PC-3 (cell line): Measurements from ENCODE around the gene MYBPC3. TPM values are rescaled to one million over a fixed set of nuclear protein-coding genes. Genes with fewer than 3 reads are reported as not detected.

ENCODE experiments used
- ATAC-seq: fragments of 200-7000 bp; cut with Tn5 transposase; 2 replicates; pipeline ENCODE4 v1.9.1; 2020; ENCODE audit warnings: mild to moderate bottlenecking, moderate library complexity
- BruUV-seq: library from RNA; stranded (reverse); fragments of 400-500 nt; replicated peaks from 2 replicates; lab custom pipeline; 2021; lab: Mats Ljungman, UMichigan
- CTCF ChIA-PET: fragments of 300-600 bp; sonication (Branson Sonifier 250); formaldehyde crosslinking; loops from one replicate; lab custom pipeline; 2022; ENCODE audit warnings: antibody characterized with exemption; lab: Charles Lee
- POLR2A ChIA-PET: fragments of 300-600 bp; sonication (Branson Sonifier 250); formaldehyde crosslinking; loops from one replicate; lab custom pipeline; 2022; ENCODE audit warnings: antibody characterized with exemption; ENCODE audit not compliant: unreplicated experiment; lab: Charles Lee
- DNase-seq: peaks from one replicate; pipeline ENCODE4 v3.0.0-alpha.2; 2015
- H2AFZ ChIP-seq: fragments of 300-600 bp; sonication (generic); 2 replicates; pipeline ENCODE4 v1.6.0; 2016; ENCODE audit warnings: antibody characterized with exemption, low read length
- H3F3A ChIP-seq: fragments of 300-600 bp; sonication (generic); one replicate; pipeline ENCODE4 v1.6.0; 2017; ENCODE audit warnings: antibody characterized with exemption, low read length, control low read depth, mild to moderate bottlenecking; ENCODE audit not compliant: unreplicated experiment
- H3K27ac ChIP-seq: fragments of 300-600 bp; sonication (generic); 2 replicates; pipeline ENCODE4 v1.5.1; 2016; ENCODE audit warnings: mild to moderate bottlenecking, low read length
- H3K27me3 ChIP-seq: fragments of 300-600 bp; sonication (generic); 2 replicates; pipeline ENCODE4 v1.6.1; 2016; ENCODE audit warnings: low read length, mixed read lengths
- H3K36me3 ChIP-seq: fragments of 300-600 bp; sonication (generic); 2 replicates; pipeline ENCODE4 v1.6.1; 2016; ENCODE audit warnings: low read depth, mixed run types, low read length, mixed read lengths
- H3K4me1 ChIP-seq: fragments of 300-600 bp; sonication (generic); 2 replicates; pipeline ENCODE4 v1.5.1; 2016; ENCODE audit warnings: low read length; ENCODE audit not compliant: insufficient read depth
- H3K4me2 ChIP-seq: fragments of 300-600 bp; sonication (generic); 2 replicates; pipeline ENCODE4 v1.6.0; 2016; ENCODE audit warnings: low read length
- H3K4me3 ChIP-seq: fragments of 300-600 bp; sonication (generic); 2 replicates; pipeline ENCODE4 v1.5.1; 2016; ENCODE audit warnings: mild to moderate bottlenecking, low read length, mixed read lengths
- H3K79me2 ChIP-seq: fragments of 300-600 bp; sonication (generic); 2 replicates; pipeline ENCODE4 v1.6.1; 2017; ENCODE audit warnings: low read length, mixed read lengths
- H3K9ac ChIP-seq: fragments of 300-600 bp; sonication (generic); 2 replicates; pipeline ENCODE4 v1.6.0; 2016; ENCODE audit warnings: mild to moderate bottlenecking, low read length
- H3K9me2 ChIP-seq: fragments of 300-600 bp; sonication (generic); replicated peaks from 2 replicates; pipeline ENCODE4 v1.6.1; 2016; ENCODE audit warnings: mixed run types, low read length, mixed read lengths
- H3K9me3 ChIP-seq: fragments of 300-600 bp; sonication (generic); 2 replicates; pipeline ENCODE4 v1.6.1; 2016; ENCODE audit warnings: low read length, mixed read lengths
- H4K20me1 ChIP-seq: fragments of 300-600 bp; sonication (generic); 2 replicates; pipeline ENCODE4 v1.6.1; 2016; ENCODE audit warnings: low read length, mixed read lengths
- EZH2 ChIP-seq: fragments of 300-600 bp; sonication (generic); IDR thresholded peaks from one replicate; pipeline ENCODE4 v1.6.1; 2017; ENCODE audit warnings: antibody characterized with exemption, mild to moderate bottlenecking, low read length; ENCODE audit not compliant: unreplicated experiment
- EZH2phosphoT487 ChIP-seq: fragments of 300-600 bp; sonication (generic); IDR thresholded peaks from 2 replicates; pipeline ENCODE4 v1.6.1; 2018; ENCODE audit warnings: mild to moderate bottlenecking, antibody characterized with exemption, low read length, borderline replicate concordance
- intact Hi-C: fragments of 100-400 bp; cut with micrococcal nuclease; formaldehyde crosslinking; loops from 2 replicates; pipeline ENCODE4 v1.9.0; 2023
- total RNA-seq: library from RNA; depleted of rRNA; stranded (reverse); fragments of >200 nt; gene quantifications from 2 replicates; pipeline ENCODE4 v1.2.3, GENCODE V29; 2014
- TF ChIP-seq, protein P1 (sequence below): fragments of 300-600 bp; sonication (generic); conservative IDR thresholded peaks from 2 replicates; pipeline ENCODE4 v1.5.1; 2017; ENCODE audit warnings: antibody characterized with exemption, low read depth, mild to moderate bottlenecking, low read length

Gene MYBPC3
- total RNA-seq, 1 experiment from 2014 or later = not detected

DNA sequence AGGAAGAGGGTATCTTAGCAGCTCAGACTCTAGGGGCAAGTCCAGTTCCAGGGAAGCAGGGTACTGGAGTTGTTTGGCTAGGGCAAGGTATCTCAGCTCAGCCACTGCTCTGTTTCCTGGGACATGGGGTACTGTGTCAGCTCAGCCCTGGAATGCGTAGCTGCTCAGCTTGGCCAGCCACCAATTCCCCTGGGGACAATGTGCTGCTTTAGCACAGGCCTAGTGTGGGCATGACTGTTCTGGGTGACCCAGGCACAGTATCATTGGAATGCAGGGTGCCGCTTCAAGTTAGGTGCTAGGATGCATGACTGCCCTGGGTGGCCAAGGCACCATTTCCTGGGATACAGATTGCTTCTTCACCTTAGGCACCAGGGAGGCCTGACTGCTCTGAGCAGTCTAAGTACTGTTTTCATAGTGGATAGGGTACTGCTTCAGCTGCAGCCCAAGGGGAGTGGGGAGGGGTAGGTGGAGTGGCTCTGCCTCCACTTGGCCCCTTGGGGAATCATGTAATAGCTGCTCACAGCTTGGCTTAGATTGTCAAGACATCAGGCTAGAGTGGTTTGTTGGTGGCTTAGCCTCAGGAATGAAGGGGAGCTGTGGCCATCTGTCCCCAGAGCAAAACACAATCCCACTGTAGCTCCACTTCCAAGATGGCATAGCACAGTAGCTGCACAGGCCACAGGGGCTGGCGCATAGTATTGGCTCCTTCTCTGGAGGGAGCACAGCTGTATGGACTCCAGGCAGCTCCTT lies 46.6 kb downstream of the MYBPC3 start:
- no peaks in the 10 kb centered on the region for H3K27me3 ChIP-seq
- no TSS peak for BruUV-seq
- no peak for ATAC-seq
- TF ChIP-seq EZH2 (no peak), EZH2phosphoT487 (no peak)
- TF ChIP-seq, protein P1, sequence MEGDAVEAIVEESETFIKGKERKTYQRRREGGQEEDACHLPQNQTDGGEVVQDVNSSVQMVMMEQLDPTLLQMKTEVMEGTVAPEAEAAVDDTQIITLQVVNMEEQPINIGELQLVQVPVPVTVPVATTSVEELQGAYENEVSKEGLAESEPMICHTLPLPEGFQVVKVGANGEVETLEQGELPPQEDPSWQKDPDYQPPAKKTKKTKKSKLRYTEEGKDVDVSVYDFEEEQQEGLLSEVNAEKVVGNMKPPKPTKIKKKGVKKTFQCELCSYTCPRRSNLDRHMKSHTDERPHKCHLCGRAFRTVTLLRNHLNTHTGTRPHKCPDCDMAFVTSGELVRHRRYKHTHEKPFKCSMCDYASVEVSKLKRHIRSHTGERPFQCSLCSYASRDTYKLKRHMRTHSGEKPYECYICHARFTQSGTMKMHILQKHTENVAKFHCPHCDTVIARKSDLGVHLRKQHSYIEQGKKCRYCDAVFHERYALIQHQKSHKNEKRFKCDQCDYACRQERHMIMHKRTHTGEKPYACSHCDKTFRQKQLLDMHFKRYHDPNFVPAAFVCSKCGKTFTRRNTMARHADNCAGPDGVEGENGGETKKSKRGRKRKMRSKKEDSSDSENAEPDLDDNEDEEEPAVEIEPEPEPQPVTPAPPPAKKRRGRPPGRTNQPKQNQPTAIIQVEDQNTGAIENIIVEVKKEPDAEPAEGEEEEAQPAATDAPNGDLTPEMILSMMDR = no peak
- intact Hi-C loops = no loop called here
- no peak overlapping the region for H3K4me2 ChIP-seq
- no peak for DNase-seq
- ChIA-PET POLR2A (no interaction called here), CTCF (no interaction called here)
- no peak overlapping the region for H3K27ac ChIP-seq
- no peaks in the 10 kb centered on the region for H3K9me2 ChIP-seq
- no peaks in the 10 kb centered on the region for H3K79me2 ChIP-seq
- no peak overlapping the region for H2AFZ ChIP-seq
- H3F3A ChIP-seq = no peaks in the 10 kb centered on the region
- no peak overlapping the region for H3K9ac ChIP-seq
- H4K20me1 ChIP-seq = no peaks in the 10 kb centered on the region
- no peaks in the 10 kb centered on the region for H3K9me3 ChIP-seq
- no peaks in the 10 kb centered on the region for H3K4me1 ChIP-seq
- H3K36me3 ChIP-seq = peaks cover 36% of the 10 kb centered on the region
- no peak overlapping the region for H3K4me3 ChIP-seq

DNA sequence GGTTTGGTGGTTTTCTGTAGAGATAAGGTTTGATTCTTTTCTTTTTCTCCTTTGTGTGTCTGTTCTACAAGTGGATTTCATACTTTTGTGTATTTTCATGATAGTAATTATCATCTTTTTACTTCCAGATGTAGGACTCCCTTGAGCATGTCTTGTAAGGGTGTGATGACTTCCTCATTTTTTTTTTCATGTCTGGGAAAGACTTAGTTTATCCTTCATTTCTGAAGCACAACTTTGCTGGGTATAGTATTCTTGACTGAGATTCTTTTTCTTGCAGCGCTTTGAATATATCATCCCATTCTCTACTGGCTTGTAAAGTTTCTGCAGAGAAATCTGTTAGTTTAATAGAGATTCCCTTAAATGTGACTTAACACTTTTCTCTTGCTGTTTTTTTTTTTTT lies 49.6 kb downstream of the MYBPC3 start:
- POLR2A ChIA-PET = no interaction called here

More for the DNA sequence above, 49.6 kb downstream of the MYBPC3 start:
- H3K4me3 ChIP-seq = no peak overlapping the region
- no peaks in the 10 kb centered on the region for H4K20me1 ChIP-seq
- H3K36me3 ChIP-seq = peaks cover 51% of the 10 kb centered on the region
- no peak overlapping the region for H3K4me2 ChIP-seq
- H3K9ac ChIP-seq = no peak overlapping the region
- no peak for DNase-seq
- 0 out of 2 replicates have a peak, but pooled peaks cover 8% of the 10 kb centered on the region for H3K9me3 ChIP-seq
- CTCF ChIA-PET = interaction anchor here (0.6 kb wide), 1 partner anchor 10 kb away, joined by 14 read pairs; no protein-coding TSS in a partner anchor
- no peak overlapping the region for H3K27ac ChIP-seq
- H3F3A ChIP-seq = no peaks in the 10 kb centered on the region
- TF ChIP-seq, protein P1 = no peak
- no peak for TF ChIP-seq EZH2phosphoT487
- TF ChIP-seq EZH2 = no peak
- H3K27me3 ChIP-seq = no peaks in the 10 kb centered on the region
- BruUV-seq = no TSS peak
- H3K9me2 ChIP-seq = no peaks in the 10 kb centered on the region
- no peaks in the 10 kb centered on the region for H3K4me1 ChIP-seq
- intact Hi-C loops = no loop called here
- no peaks in the 10 kb centered on the region for H3K79me2 ChIP-seq
- no peak overlapping the region for H2AFZ ChIP-seq
- no peak for ATAC-seq
